Measurements from ENCODE around the gene RNF114.

Gene RNF114

DNA sequence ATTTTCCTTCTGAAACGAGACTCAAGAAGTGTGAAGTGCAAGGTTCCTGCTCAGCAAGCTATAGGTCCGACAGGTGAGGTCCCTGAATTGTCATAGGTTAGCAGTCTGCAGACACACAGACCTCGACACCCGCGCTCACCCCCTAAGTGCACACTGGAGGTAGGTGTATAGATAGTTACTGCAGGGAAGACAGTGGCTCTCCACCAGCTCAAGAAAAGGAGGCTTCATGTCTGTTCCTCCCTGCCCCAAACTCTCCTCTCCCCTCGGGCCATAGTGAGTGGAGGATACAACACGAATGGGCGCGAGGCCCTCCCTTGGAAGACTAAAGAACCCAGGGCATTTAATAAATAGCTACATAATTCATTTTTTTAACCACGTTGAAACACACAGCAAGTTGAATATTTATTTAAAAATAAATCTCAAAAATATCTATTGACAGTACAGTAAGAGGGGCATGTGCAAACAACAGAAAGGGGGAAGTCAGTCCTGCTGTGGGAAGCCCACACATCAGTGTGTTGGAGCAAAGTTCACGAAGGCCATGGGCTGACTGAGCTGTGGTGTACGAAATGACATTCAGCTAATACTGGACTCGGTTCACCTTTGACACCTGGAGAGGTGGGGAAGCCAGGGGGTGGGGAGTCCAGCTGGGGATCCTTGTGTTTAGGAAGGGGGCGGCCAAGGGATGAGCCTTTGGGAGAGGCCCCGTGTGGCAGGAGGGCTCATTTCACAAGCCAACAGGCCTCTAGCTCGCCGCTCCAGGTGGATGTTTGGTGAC is 31.6 kb upstream of the RNF114 start:
- DNase-seq: no peak

DNA sequence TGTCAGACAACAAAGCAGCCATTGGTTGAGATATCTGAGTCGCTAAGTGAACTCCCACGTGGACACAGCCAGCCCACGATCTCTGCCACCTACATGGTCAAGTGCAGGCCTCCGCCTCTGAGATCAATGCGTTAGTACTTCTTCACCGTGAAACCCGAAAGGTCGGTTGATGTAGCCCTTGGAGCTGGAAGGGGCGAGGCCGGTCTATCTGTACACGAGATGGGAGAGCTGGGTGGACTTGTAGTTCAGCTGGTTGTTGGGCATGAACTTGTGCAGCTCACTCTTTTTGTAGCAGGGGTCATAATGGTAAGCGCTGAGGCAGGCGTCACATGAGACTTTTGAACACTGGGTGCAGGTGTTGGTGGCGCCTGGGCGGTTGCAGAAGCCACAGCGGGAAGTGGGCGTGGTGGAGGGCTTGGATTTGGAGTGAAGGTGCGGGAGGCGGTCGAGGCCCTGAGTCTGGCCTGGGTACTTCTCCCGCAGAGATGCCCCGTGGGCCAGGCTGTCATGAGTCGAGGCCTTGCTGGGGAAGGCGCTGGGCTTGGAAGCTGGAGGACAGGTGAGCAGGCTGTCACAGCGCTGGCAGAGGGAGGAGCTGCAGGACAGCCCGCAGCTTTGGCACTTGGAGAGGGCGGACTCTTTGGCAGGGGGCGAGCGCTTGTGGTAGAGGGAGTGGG is 30.6 kb upstream of the RNF114 start:
- DNase-seq: no peak

GRCh38 chr20:49906101-49906604 is 30.0 kb upstream of the RNF114 start:
- DNase-seq: no peak

GRCh38 chr20:49906615-49907154 is 29.5 kb upstream of the RNF114 start:
- DNase-seq: no peak

- no peak for DNase-seq
Measured at GRCh38 chr20:49907405-49908257, 28.6 kb upstream of the RNF114 start.

DNA sequence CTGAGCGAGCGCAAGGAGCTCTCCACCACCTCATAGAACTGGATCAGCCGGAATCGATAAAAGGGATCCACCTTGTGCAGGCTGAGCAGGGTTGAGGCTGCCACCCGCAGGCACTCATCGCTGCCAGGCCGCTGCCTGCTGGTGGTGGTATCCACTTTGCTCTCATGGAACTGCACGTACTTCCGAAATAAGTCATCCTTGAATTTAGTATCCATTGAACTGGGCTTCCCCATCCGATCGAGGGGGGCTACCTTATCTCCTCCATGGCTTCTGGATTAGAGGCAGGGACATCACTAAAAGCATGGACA is 28.0 kb upstream of the RNF114 start:
- DNase-seq: no peak

GRCh38 chr20:49909499-49910339 is 26.5 kb upstream of the RNF114 start:
- DNase-seq: no peak

GRCh38 chr20:49910340-49910706 is 25.9 kb upstream of the RNF114 start:
- no peak for DNase-seq

GRCh38 chr20:49913399-49914047 is 22.7 kb upstream of the RNF114 start:
- no peak for DNase-seq

GRCh38 chr20:49914310-49915117 is 21.7 kb upstream of the RNF114 start:
- no peak for DNase-seq

GRCh38 chr20:49915118-49915379 is 21.1 kb upstream of the RNF114 start:
- DNase-seq: no peak

GRCh38 chr20:49915380-49916145 is 20.6 kb upstream of the RNF114 start, which contains the start of gene SPATA2:
TSS of gene SPATA2 (minus strand) at chr20:49915529. CDS start at chr20:49908490, 7,039 bp downstream.
- DNase-seq: peak; percentile 97

- peak; percentile 57 for DNase-seq
Measured at GRCh38 chr20:49916146-49917002, 19.8 kb upstream of the RNF114 start.

DNA sequence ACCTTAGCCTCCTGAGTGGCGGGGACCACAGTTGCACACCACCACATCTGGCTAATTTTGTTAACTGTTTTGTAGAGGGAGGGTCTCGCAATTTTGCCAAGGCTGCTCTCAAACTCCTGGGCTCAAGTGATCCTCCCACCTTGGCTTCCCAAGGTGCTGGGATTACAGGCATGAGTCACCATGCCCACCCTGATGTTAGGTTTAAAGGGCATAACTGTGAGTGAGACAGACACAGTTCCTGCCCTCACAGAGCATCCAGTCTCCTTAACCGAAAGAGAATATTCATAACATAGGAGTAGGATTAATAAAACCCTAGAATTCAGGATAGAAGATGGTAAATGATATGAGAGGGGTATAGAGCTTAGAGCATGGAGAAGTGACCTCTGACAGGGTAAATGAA is 17.8 kb upstream of the RNF114 start:
- no peak for DNase-seq

DNA sequence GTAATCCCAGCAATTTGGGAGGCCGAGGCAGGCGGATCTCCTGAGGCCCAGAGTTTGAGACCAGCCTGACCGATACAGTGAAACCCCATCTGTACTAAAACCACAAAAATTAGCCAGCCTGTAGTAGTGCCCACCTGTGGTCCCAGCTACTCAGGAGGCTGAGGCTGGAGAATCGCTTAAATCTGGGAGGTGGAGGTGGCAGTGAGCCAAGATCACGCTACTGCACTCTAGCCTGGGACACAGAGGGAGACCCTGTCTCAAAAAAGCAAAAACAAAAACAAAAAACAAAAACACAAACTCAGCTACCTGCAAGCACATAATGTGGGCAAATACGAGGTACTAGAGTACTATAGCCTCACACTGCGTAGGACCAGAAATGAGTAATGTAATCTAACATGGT is 17.2 kb upstream of the RNF114 start:
- DNase-seq: peak; percentile 10

- no peak for DNase-seq
Measured at GRCh38 chr20:49919461-49919860, 16.7 kb upstream of the RNF114 start.

- no peak for DNase-seq
Measured at GRCh38 chr20:49924247-49924646, 11.9 kb upstream of the RNF114 start.

- DNase-seq: no peak
Measured at GRCh38 chr20:49925901-49926454, 10.2 kb upstream of the RNF114 start.

Data from NCI-H345 (cell line).